H1 (cell line): ENCODE results near the gene EYA4. TPM values are rescaled to one million over a fixed set of nuclear protein-coding genes. Genes with fewer than 3 reads are reported as not detected.

Experiments
- CTCF ChIA-PET: fragments of 300-600 bp; sonication (Branson Sonifier 250); formaldehyde crosslinking; loops from one replicate; lab custom pipeline; 2021; ENCODE audit not compliant: partially characterized antibody; lab: Charles Lee
- POLR2A ChIA-PET: fragments of 300-600 bp; sonication (Branson Sonifier 250); formaldehyde crosslinking; loops from one replicate; lab custom pipeline; 2021; ENCODE audit warnings: inconsistent platforms; ENCODE audit not compliant: partially characterized antibody; lab: Charles Lee
- DNase-seq, 2 experiments: peaks; one replicate each; pipeline versions ENCODE4 v3.0.0 to v3.0.0-alpha.2; 2010 to 2022; ENCODE audit warnings: low spot score in 2 of 2, low read depth in 1 of 2, mixed read lengths in 1 of 2
- FAIRE-seq: peaks from 2 replicates; lab custom pipeline; 2011; peaks lifted over from hg19 to GRCh38; lab: Jason Lieb, UNC
- H2AFZ ChIP-seq: 2 replicates; pipeline ENCODE4 v1.8.1; 2012; ENCODE audit warnings: low read length, inconsistent platforms
- H2AK5ac ChIP-seq: 2 replicates; pipeline ENCODE4 v1.6.1; 2013; ENCODE audit warnings: low read depth, low read length
- H2BK120ac ChIP-seq: replicated peaks from 2 replicates; pipeline ENCODE3; 2013; ENCODE audit warnings: low read depth, low read length, inconsistent platforms
- H2BK12ac ChIP-seq: 2 replicates; pipeline ENCODE4 v1.6.1; 2013; ENCODE audit warnings: low read depth, low read length
- H2BK15ac ChIP-seq: 2 replicates; pipeline ENCODE4 v1.6.1; 2013; ENCODE audit warnings: low read length
- H2BK20ac ChIP-seq: 2 replicates; pipeline ENCODE4 v1.6.1; 2013; ENCODE audit warnings: low read length
- H2BK5ac ChIP-seq: 2 replicates; pipeline ENCODE4 v1.6.1; 2013; ENCODE audit warnings: low read depth, low read length
- H3K14ac ChIP-seq: 2 replicates; pipeline ENCODE4 v1.6.1; 2013; ENCODE audit warnings: inconsistent platforms; ENCODE audit not compliant: insufficient read length
- H3K18ac ChIP-seq: 2 replicates; pipeline ENCODE4 v1.6.1; 2013; ENCODE audit warnings: low read length; ENCODE audit errors: extremely low read depth
- H3K23ac ChIP-seq: 2 replicates; pipeline ENCODE4 v1.6.1; 2013; ENCODE audit warnings: inconsistent platforms; ENCODE audit not compliant: insufficient read length
- H3K23me2 ChIP-seq: 2 replicates; pipeline ENCODE4 v1.6.1; 2013; ENCODE audit warnings: low read depth, low read length
- H3K27ac ChIP-seq: 2 replicates; pipeline ENCODE4 v1.6.1; 2011; ENCODE audit warnings: low read depth, low read length, inconsistent platforms
- H3K27me3 ChIP-seq, 4 experiments: replicated peaks in 1 of 4; 1 replicate in 1 of 4; 2 replicates in 3 of 4; pipeline versions ENCODE4 v1.6.1 to v1.8.1; 2011 to 2013; ENCODE audit warnings: low read length in 3 of 4, mild to moderate bottlenecking in 3 of 4, inconsistent platforms in 2 of 4, mixed read lengths in 2 of 4, moderate library complexity in 1 of 4; ENCODE audit not compliant: control insufficient read depth in 3 of 4, insufficient read depth in 3 of 4; ENCODE audit errors: extremely low read depth in 1 of 4
- H3K36me3 ChIP-seq, 4 experiments: 2 replicates each; pipeline versions ENCODE4 v1.6.1 to v1.8.1; 2011 to 2013; ENCODE audit warnings: mild to moderate bottlenecking in 4 of 4, low read length in 3 of 4, moderate library complexity in 2 of 4, control low read depth in 1 of 4, inconsistent platforms in 1 of 4; ENCODE audit not compliant: insufficient read depth in 4 of 4, control insufficient read depth in 2 of 4
- H3K4ac ChIP-seq: replicated peaks from 2 replicates; pipeline ENCODE3; 2013; ENCODE audit warnings: low read length, low read depth, mixed read lengths, inconsistent platforms; ENCODE audit not compliant: insufficient read length
- H3K4me1 ChIP-seq, 4 experiments: replicated peaks in 1 of 4; 1 replicate in 1 of 4; 2 replicates in 3 of 4; pipeline versions ENCODE4 v1.6.1 to v1.8.1; 2011 to 2013; ENCODE audit warnings: low read length in 3 of 4, inconsistent platforms in 2 of 4, mixed read lengths in 1 of 4; ENCODE audit not compliant: insufficient read depth in 4 of 4, control insufficient read depth in 3 of 4
- H3K4me2 ChIP-seq, 2 experiments: 2 replicates each; pipeline versions ENCODE4 v1.6.1 to v1.8.1; 2011 to 2013; ENCODE audit warnings: low read depth in 2 of 2, low read length in 2 of 2, control low read depth in 1 of 2, inconsistent platforms in 1 of 2, mild to moderate bottlenecking in 1 of 2; ENCODE audit not compliant: insufficient read depth in 1 of 2
- H3K4me3 ChIP-seq, 4 experiments: fragments of 200-600, 300-600 bp in 1 of 4; sonication (generic), shearing (Covaris generic), sonication (Bioruptor Twin) in 1 of 4; 2 replicates each; pipeline versions ENCODE4 v1.5.1 to v1.8.1; 2011 to 2016; ENCODE audit warnings: low read length in 4 of 4, low read depth in 3 of 4, control low read depth in 2 of 4, inconsistent platforms in 2 of 4, mild to moderate bottlenecking in 2 of 4, mixed read lengths in 1 of 4, moderate library complexity in 1 of 4; ENCODE audit not compliant: insufficient read depth in 2 of 4; ENCODE audit errors: extremely low read depth in 1 of 4
- H3K56ac ChIP-seq: replicated peaks from 2 replicates; pipeline ENCODE3; 2013; ENCODE audit warnings: low read depth, mild to moderate bottlenecking, mixed read lengths, low read length, inconsistent platforms; ENCODE audit not compliant: insufficient read length
- H3K79me1 ChIP-seq: 2 replicates; pipeline ENCODE4 v1.6.1; 2013; ENCODE audit warnings: low read depth, low read length, control low read depth
- H3K79me2 ChIP-seq, 2 experiments: 2 replicates each; pipeline versions ENCODE4 v1.6.1 to v1.8.1; 2012 to 2013; ENCODE audit warnings: low read length in 2 of 2, mild to moderate bottlenecking in 2 of 2, inconsistent platforms in 1 of 2; ENCODE audit not compliant: insufficient read depth in 2 of 2, control insufficient read depth in 1 of 2
- H3K9ac ChIP-seq, 4 experiments: replicated peaks in 1 of 4; 1 replicate in 1 of 4; 2 replicates in 3 of 4; pipeline versions ENCODE4 v1.6.1 to v1.8.1; 2011 to 2013; ENCODE audit warnings: low read depth in 3 of 4, low read length in 3 of 4, control low read depth in 2 of 4, mild to moderate bottlenecking in 2 of 4, moderate library complexity in 2 of 4, inconsistent platforms in 1 of 4; ENCODE audit errors: extremely low read depth in 1 of 4
- H3K9me3 ChIP-seq, 2 experiments: 2 replicates each; pipeline versions ENCODE4 v1.6.1 to v1.8.1; 2012 to 2013; ENCODE audit warnings: mild to moderate bottlenecking in 2 of 2, moderate library complexity in 2 of 2, control low read depth in 1 of 2, inconsistent platforms in 1 of 2, low read depth in 1 of 2, low read length in 1 of 2, mixed read lengths in 1 of 2; ENCODE audit not compliant: insufficient read depth in 2 of 2
- H4K20me1 ChIP-seq, 2 experiments: replicated peaks in 1 of 2; 2 replicates each; pipeline versions ENCODE3 to v1.8.1; 2011 to 2013; ENCODE audit warnings: inconsistent platforms in 2 of 2, low read length in 2 of 2, mild to moderate bottlenecking in 1 of 2; ENCODE audit not compliant: insufficient read depth in 2 of 2, control insufficient read depth in 1 of 2
- H4K5ac ChIP-seq: 2 replicates; pipeline ENCODE4 v1.6.1; 2013; ENCODE audit warnings: low read length, low read depth, mixed read lengths, inconsistent platforms; ENCODE audit not compliant: insufficient read length
- H4K8ac ChIP-seq: 2 replicates; pipeline ENCODE4 v1.8.0; 2013; ENCODE audit warnings: mild to moderate bottlenecking, moderate library complexity, low read length, inconsistent platforms; ENCODE audit not compliant: insufficient read depth; ENCODE audit errors: extremely low read depth
- H4K91ac ChIP-seq: replicated peaks from 2 replicates; pipeline ENCODE3; 2013; ENCODE audit warnings: low read length, mixed read lengths, inconsistent platforms; ENCODE audit not compliant: insufficient read length
- CHD2 ChIP-seq: IDR thresholded peaks from 2 replicates; pipeline ENCODE4 v1.6.1; 2012; ENCODE audit warnings: low read length, improper control_type of control experiment
- CREB1 ChIP-seq: IDR thresholded peaks from 2 replicates; pipeline ENCODE4 v1.6.1; 2012; ENCODE audit warnings: inconsistent platforms
- JUN ChIP-seq: IDR thresholded peaks from 2 replicates; pipeline ENCODE4 v1.6.1; 2011; ENCODE audit warnings: low read depth, mild to moderate bottlenecking, improper control_type of control experiment, low read length
- KDM5A ChIP-seq: fragments of 200-600 bp; IDR thresholded peaks from 2 replicates; pipeline ENCODE4 v1.7.1; 2012; ENCODE audit warnings: mild to moderate bottlenecking, low read length, inconsistent platforms, mixed read lengths
- MAX ChIP-seq: IDR thresholded peaks from 2 replicates; pipeline ENCODE4 v1.6.1; 2012; ENCODE audit warnings: inconsistent platforms
- NANOG ChIP-seq: IDR thresholded peaks from 2 replicates; pipeline ENCODE4 v1.6.1; 2011; ENCODE audit warnings: low read length, low read depth, mild to moderate bottlenecking, inconsistent platforms; ENCODE audit not compliant: insufficient read depth, poor library complexity, severe bottlenecking
- POLR2AphosphoS5 ChIP-seq: IDR thresholded peaks from 2 replicates; pipeline ENCODE4 v1.6.1; 2011; ENCODE audit warnings: low read depth, low read length
- POU5F1 ChIP-seq: IDR thresholded peaks from 2 replicates; pipeline ENCODE4 v1.6.1; 2011; ENCODE audit warnings: low read depth, mild to moderate bottlenecking, low read length, moderate library complexity
- RFX5 ChIP-seq: IDR thresholded peaks from 2 replicates; pipeline ENCODE4 v1.6.1; 2011; ENCODE audit warnings: low read depth, low read length, improper control_type of control experiment, borderline replicate concordance
- RNF2 ChIP-seq: fragments of 200-900, 300-1000 bp; sonication (generic); IDR thresholded peaks from 2 replicates; pipeline ENCODE4 v1.7.1; 2016; ENCODE audit warnings: borderline replicate concordance, low read depth, mild to moderate bottlenecking, antibody characterized with exemption, low read length; ENCODE audit not compliant: poor library complexity, severe bottlenecking; ENCODE audit errors: missing control alignments
- SIN3A ChIP-seq, 2 experiments: IDR thresholded peaks in 1 of 2; conservative IDR thresholded peaks in 1 of 2; 2 replicates each; pipeline ENCODE4 v1.6.1; 2011 to 2012; ENCODE audit warnings: low read length in 2 of 2, improper control_type of control experiment in 1 of 2, low read depth in 1 of 2, mild to moderate bottlenecking in 1 of 2
- SUZ12 ChIP-seq: fragments of 200-600 bp; sonication (generic); IDR thresholded peaks from 2 replicates; pipeline ENCODE4 v1.6.1; 2012; ENCODE audit warnings: mild to moderate bottlenecking, inconsistent platforms, low read length, moderate library complexity, mixed read lengths
- TAF7 ChIP-seq: optimal IDR thresholded peaks from 2 replicates; pipeline ENCODE3; 2011; ENCODE audit warnings: low read depth, mild to moderate bottlenecking, inconsistent platforms, low read length, moderate library complexity, borderline replicate concordance
- YY1 ChIP-seq: IDR thresholded peaks from 2 replicates; pipeline ENCODE4 v1.6.1; 2011; ENCODE audit warnings: low read depth, mild to moderate bottlenecking, low read length
- WGBS, 2 experiments: shearing (Covaris generic) in 1 of 2; methylation state at CpG; one replicate each; pipeline versions ENCODE4 v1.1.6 to v1.1.7; 2013 to 2015; ENCODE audit warnings: low lambda C conversion rate in 2 of 2, mixed read lengths in 2 of 2, inconsistent platforms in 1 of 2, low coverage in 1 of 2, missing lambda C conversion rate in 1 of 2; ENCODE audit not compliant: insufficient replicate concordance in 2 of 2, insufficient coverage in 1 of 2, insufficient read length in 1 of 2; ENCODE audit errors: extremely low coverage in 1 of 2, missing lambda C conversion rate in 1 of 2; 5-methylcytosine and 5-hydroxymethylcytosine counted together
- polyA plus RNA-seq, 7 experiments: library from polyadenylated mRNA; depleted of rRNA in 3 of 7; stranded (reverse) in 5 of 7; unstranded in 2 of 7; fragments of >200 nt in 5 of 7; fragments of 200-250 nt in 2 of 7; gene quantifications; 1 replicate in 5 of 7; 2 replicates in 1 of 7; 4 replicates in 1 of 7; pipeline versions ENCODE4 v1.2.1 to v1.2.3, GENCODE V29; 2011 to 2013; ENCODE audit warnings: missing spikeins in 2 of 7, mixed read lengths in 2 of 7
- total RNA-seq: library from RNA; stranded (reverse); fragmentation: NEBNext Ultra II Directional; extraction: Animal tissue kit (Norgen Biotek cat#: 25700); gene quantifications from 2 replicates; pipeline ENCODE4 v1.2.1, GENCODE V29; 2021

The EYA4 gene
- total and polyA plus RNA-seq, 2 of the 8 experiments (the other 6 are each of a cell fraction or from before 2014, with no cell fraction given) = 0.06 to 0.17 TPM

- H2AFZ ChIP-seq = no peak overlapping the region
- H3K4me3 ChIP-seq = no peak overlapping the region
- no peak overlapping the region for H2BK20ac ChIP-seq
- H3K27ac ChIP-seq = no peak overlapping the region
- H2BK12ac ChIP-seq = no peak overlapping the region
- H3K23me2 ChIP-seq = no peaks in the 10 kb centered on the region; the same call in 1 of the 2 replicates
- H3K9me3 ChIP-seq = no peaks in the 10 kb centered on the region
- ChIA-PET POLR2A (no interaction called here), CTCF (interaction anchor here (0.6 to 2.2 kb wide), 7 partner anchors 11 to 388 kb away, joined by 3 to 10 read pairs (median 4); no protein-coding TSS in a partner anchor)
- no peaks in the 10 kb centered on the region for H3K79me2 ChIP-seq
- no peaks in the 10 kb centered on the region for H3K4me1 ChIP-seq
- no peak overlapping the region for H3K4ac ChIP-seq
- no peak overlapping the region for H2BK120ac ChIP-seq
- no peak overlapping the region for H2BK15ac ChIP-seq
- FAIRE-seq (no peak), DNase-seq (no peak)
- H4K91ac ChIP-seq = no peak overlapping the region
- no peak overlapping the region for H3K18ac ChIP-seq
- WGBS, 2 experiments = 92% methylated on average over 7 of the region's 7 CpGs; no CpG with 5 or more reads in 1 of the 2 experiments
- H4K20me1 ChIP-seq = no peaks in the 10 kb centered on the region
- H3K23ac ChIP-seq = no peak overlapping the region
- H3K27me3 ChIP-seq = peaks cover 0 to 2% (median 0%) of the 10 kb centered on the region in 4 experiments; a peak in 1 of 7 replicates
- no peak overlapping the region for H4K8ac ChIP-seq
- no peak overlapping the region for H2BK5ac ChIP-seq
- H3K56ac ChIP-seq = no peak overlapping the region
- H3K14ac ChIP-seq = no peak overlapping the region
- no peaks in the 10 kb centered on the region for H3K36me3 ChIP-seq
- no peak overlapping the region for H2AK5ac ChIP-seq
- no peak overlapping the region for H3K4me2 ChIP-seq
- no peak overlapping the region for H3K9ac ChIP-seq
- no peaks in the 10 kb centered on the region for H3K79me1 ChIP-seq
- no peak overlapping the region for H4K5ac ChIP-seq
- no peak for TF ChIP-seq YY1
- no peak for TF ChIP-seq JUN
- TF ChIP-seq SUZ12 = no peak
- TF ChIP-seq TAF7 = no peak
- no peak for TF ChIP-seq CHD2
- TF ChIP-seq CREB1 = no peak
- no peak for TF ChIP-seq POLR2AphosphoS5
- no peak for TF ChIP-seq NANOG
- TF ChIP-seq SIN3A (conservative IDR thresholded peaks at IDR 0.05 in 1 of 2, IDR thresholded peaks at IDR 0.05 in 1 of 2; ENCODE audit: low read depth in 1 of 2, low read length in 2 of 2) = no peak
- no peak for TF ChIP-seq MAX
- no peak for TF ChIP-seq KDM5A
- TF ChIP-seq POU5F1 = no peak
- TF ChIP-seq RNF2 = no peak
- TF ChIP-seq RFX5 = no peak
Measured at GRCh38 chr6:133532908-133533307, 291.8 kb downstream of the EYA4 start.
